ENCODE measurements around the gene BRD3OS.

Gene BRD3OS, protein sequence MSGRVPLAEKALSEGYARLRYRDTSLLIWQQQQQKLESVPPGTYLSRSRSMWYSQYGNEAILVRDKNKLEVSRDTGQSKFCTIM

DNA sequence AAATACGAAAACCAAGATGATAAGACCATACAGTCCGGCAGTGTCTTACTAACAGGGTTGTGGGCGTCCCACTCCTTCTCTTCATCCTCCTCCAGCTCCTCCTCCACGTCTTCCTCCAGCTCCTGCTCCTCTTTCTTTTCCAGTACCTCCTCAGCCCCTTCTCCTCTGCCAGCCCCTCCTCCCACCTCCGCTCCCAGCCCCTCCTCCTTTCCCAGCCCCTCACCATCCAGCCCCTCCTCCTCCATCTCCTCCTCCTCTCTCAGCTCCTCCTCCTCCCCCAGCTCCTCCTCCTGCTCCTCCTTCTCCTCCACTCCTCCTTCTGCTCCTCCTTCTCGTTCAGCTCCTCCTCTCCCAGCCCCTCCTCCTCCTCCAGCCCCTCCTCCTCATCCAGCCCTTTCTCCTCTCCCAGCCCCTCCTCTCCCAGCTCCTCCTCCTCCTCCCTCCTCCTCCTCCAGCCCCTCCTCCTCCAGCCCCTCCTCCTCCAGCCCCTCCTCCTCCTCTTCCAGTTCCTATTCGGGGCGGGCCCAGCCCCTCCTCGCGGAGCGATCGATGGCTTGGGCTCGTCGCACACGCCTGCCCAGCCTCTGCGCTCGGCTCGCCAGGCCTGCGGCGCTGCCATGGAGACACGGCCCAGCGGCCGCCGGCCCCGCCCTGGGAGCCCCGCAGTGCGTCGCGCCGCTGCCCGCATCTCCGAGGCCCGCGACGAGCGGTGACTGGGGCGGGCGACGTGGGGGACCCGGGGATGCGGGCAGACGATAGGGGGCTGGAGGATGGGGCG lies at the start of gene BRD3OS:
TSS of gene BRD3OS (plus strand) at position 654 of the 778 bp plus-strand sequence. CDS start 1,267 bp downstream, outside the sequence.
- peak; percentile 94 for DNase-seq (ENCODE audit: low spot score)

- no peak for DNase-seq (ENCODE audit: low spot score)
Observed at GRCh38 chr9:133975511-133975910, 49.8 kb upstream of the BRD3OS start.

DNA sequence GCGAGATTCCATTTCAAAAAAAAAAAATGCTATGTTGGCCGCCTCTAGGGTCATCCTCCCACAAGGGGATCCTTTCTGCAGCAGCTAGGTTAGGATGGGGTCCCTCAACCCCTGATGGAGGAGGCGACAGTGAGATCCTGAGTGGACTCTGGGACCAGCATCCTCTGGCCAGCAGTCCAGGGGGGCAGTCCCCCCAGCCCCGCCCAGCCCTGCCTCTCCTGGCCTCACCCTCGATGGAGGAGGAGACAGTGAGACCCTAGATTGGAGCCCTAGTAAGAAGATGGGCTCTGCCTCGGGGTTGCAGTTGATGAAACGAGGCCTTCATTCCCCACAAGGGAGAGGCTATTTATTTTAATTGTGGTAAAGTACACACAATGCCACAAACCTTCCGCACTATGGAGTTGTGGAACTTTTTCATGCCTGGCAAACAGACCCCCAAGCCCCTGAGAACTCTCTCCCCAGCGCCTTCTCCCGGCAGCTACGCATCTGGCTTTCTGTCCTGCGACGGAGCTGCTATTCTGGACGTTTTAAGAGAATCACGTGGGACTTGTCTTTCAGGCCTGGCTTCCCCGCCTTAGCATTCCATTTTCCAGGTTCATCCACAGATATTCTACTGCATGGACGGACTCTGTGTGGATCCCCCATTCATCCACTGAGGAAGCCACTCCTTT lies 49.0 kb upstream of the BRD3OS start:
- DNase-seq (ENCODE audit: low spot score) = no peak

GRCh38 chr9:133976887-133977286 lies 48.4 kb upstream of the BRD3OS start:
- DNase-seq (ENCODE audit: low spot score) = no peak

DNA sequence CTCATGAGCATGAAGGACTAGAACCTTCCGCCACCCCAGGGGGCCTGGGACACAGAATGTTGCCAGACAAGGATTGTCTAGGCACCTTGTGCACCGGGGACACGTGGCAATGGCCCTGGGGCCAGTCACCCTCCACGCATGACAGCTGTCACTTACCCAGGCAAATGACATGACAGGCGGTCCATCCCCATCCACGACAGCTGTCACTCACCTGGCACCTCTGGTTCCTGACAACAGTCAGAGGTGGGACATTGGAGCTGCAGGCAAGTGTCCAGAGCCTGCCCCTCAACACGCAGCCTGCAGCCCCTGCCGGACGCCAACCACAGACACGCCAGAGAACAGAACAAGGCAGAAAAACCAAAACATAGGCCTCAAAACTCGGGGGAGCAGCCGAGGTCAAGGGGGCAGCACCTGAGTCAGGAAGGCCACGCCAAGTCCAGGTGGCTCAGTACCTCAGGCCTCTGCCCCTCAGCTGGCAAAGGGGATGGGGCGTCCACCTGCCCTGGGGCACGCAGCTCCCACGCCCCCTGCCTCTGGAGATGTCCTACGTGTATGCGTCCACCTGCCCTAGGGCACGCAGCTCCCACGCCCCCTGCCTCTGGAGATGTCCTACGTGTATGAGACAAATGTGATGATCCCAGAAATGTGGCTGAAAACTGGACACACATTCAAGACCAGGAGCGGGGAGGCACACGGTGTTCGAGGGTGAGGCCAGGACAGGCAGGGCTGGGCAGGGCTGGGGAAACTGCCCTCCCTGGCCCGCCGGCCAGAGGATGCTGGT lies 47.7 kb upstream of the BRD3OS start:
- no peak for DNase-seq (ENCODE audit: low spot score)

- no peak for DNase-seq (ENCODE audit: low spot score)
Observed at GRCh38 chr9:133978226-133978898, 46.9 kb upstream of the BRD3OS start.

- no peak for DNase-seq (ENCODE audit: low spot score)
Observed at GRCh38 chr9:133978899-133979272, 46.4 kb upstream of the BRD3OS start.

- DNase-seq (ENCODE audit: low spot score) = no peak
Observed at GRCh38 chr9:133979273-133979920, 45.9 kb upstream of the BRD3OS start.

- no peak for DNase-seq (ENCODE audit: low spot score)
Observed at GRCh38 chr9:133979921-133980863, 45.1 kb upstream of the BRD3OS start.

DNA sequence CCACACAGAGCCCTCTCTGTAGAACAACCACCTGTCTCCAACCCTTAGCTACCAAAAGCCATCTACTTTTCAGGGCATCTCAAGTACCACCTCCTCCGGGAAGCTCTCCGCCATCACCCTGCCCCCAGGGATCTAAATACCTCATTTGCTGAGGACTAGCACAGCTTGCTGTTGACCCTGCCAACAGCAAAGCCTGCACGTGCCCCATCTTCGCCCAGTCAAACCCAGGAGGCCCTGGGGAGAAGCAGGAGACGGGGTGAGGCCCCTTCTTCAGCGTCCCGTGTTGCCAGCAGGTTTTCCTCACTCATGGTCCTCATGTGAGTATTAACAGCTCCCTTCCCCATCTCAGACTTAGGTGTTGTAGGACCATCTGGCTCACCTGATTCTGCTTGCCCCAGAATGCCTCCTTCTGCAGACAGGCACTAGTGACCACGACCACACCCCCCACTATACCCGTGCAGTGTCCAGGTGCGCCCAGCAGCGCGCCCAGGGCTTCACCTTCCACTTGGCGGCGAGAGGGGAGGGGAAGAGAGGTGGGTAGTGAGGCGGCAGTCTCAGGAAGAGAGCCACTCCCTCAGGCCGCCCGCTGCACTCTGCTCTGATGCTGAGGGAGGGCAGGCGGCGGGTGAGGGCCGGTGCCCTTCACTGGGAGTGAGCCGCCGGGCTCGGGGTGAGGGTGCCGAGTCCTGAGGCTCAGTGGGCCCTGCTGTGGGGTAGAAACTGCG lies 44.3 kb upstream of the BRD3OS start:
- no peak for DNase-seq (ENCODE audit: low spot score)

DNA sequence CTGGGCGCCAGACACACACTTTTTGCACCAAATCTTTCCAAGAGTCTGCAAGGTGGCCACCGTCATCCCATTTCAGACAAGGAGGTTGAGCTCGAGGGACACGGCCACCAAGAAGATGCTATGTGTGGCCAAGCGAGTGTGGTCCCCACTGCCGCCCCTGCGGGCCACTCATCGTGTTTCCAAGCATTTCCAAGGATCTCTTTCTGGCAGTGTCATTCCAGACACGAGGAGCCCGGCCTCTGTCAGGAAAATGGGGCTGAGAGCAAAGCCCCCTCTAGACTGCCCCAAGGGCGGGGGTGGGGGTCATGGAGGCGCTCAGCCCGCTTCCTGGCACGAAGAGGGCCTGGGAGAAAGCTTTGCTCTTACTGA lies 43.7 kb upstream of the BRD3OS start:
- DNase-seq (ENCODE audit: low spot score) = no peak

- no peak for DNase-seq (ENCODE audit: low spot score)
Observed at GRCh38 chr9:133981958-133982681, 43.2 kb upstream of the BRD3OS start.

GRCh38 chr9:133982971-133983720 lies 42.1 kb upstream of the BRD3OS start:
- no peak for DNase-seq (ENCODE audit: low spot score)

- no peak for DNase-seq (ENCODE audit: low spot score)
Observed at GRCh38 chr9:133986061-133986460, 39.2 kb upstream of the BRD3OS start.

- DNase-seq (ENCODE audit: low spot score) = no peak
Observed at GRCh38 chr9:133986774-133987445, 38.4 kb upstream of the BRD3OS start.

- DNase-seq (ENCODE audit: low spot score) = no peak
Observed at GRCh38 chr9:133987446-133987788, 37.9 kb upstream of the BRD3OS start.

DNA sequence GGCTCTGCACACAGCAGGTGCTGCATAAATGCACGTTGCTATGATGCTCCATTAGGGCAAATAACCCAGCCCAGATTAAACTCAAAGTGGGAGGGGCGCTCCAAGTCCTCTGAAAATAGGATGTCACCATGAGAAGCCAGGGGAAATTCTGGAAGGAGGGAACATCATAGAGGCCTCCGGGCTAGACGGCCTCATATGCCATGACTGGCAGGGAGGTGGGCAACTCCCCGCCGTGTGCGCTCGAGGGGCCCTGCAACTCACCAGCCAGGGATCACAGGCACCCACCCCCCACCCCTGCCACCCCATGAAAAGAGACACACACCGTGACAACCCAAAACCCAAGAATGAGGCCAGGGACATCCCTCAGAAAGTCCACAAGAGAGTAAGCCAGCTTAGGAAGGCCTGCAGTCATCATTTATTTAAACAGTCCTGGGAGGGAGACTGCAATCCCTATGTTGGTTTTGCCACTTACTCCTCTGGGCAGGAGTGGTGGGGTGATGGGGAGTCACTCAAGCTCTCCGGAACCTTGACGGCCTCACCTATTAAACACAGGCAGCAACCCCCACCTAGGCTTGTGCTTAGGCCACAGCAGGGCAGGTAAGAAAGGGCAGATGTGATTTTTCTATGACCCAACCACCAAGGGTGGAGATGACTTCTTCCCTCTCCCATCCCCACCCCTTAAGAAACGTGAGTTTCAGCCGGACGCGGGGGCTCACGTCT lies 37.2 kb upstream of the BRD3OS start:
- DNase-seq (ENCODE audit: low spot score) = no peak

Data from CD4-positive, alpha-beta T cell treated with Interleukin-15 for 4 hours (primary cell).